HEK293 (cell line): ENCODE measurements around the gene GSG1L.

Experiments
- MEIS1 ChIP-seq: sonication (generic); formaldehyde crosslinking; IDR thresholded peaks from 2 replicates; pipeline ENCODE4 v1.8.1; 2022; ENCODE audit warnings: missing genetic modification reagents, mild to moderate bottlenecking, borderline replicate concordance
- ZNF549 ChIP-seq: fragments of 450-650 bp; IDR thresholded peaks from 2 replicates; pipeline ENCODE4 v1.5.1; 2018; ENCODE audit warnings: missing biosample characterization, missing genetic modification characterization, mild to moderate bottlenecking, inconsistent platforms, moderate library complexity
- ZNF629 ChIP-seq: fragments of 450-650 bp; formaldehyde crosslinking; IDR thresholded peaks from 2 replicates; pipeline ENCODE4 v1.5.1; 2017; ENCODE audit warnings: missing biosample characterization, missing genetic modification characterization
- TF ChIP-seq, protein P1 (sequence below): fragments of 450-650 bp; formaldehyde crosslinking; IDR thresholded peaks from 2 replicates; pipeline ENCODE4 v1.5.1; 2016; ENCODE audit warnings: missing biosample characterization, missing genetic modification characterization
- TF ChIP-seq, protein P2 (sequence below): fragments of 450-650 bp; formaldehyde crosslinking; IDR thresholded peaks from 2 replicates; pipeline ENCODE4 v1.5.1; 2016; ENCODE audit warnings: missing biosample characterization, missing genetic modification characterization

DNA sequence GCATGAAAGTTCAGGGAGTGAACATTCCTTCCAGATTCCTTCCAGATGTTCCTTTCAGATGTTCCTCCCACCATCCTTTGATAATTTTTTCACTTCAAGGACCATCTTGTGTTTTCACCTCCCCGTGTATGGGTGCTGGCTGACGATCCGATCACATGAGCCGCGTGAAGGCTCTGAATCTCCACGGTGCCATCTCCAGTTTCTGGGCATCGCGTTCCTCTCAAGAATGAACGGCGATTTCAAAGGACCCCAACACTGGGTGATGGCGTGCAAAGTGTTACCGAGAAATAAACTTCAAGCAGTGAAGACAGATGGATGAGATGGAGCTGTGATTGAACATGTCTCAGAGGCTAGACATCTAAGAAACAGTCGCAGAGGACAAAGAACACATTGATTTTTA is 245.3 kb downstream of the GSG1L start:
- TF ChIP-seq ZNF549 (tag by site-specific recombination) (no peak), MEIS1 (no peak), ZNF629 (tag by site-specific recombination) (no peak)
- TF ChIP-seq, protein P1, sequence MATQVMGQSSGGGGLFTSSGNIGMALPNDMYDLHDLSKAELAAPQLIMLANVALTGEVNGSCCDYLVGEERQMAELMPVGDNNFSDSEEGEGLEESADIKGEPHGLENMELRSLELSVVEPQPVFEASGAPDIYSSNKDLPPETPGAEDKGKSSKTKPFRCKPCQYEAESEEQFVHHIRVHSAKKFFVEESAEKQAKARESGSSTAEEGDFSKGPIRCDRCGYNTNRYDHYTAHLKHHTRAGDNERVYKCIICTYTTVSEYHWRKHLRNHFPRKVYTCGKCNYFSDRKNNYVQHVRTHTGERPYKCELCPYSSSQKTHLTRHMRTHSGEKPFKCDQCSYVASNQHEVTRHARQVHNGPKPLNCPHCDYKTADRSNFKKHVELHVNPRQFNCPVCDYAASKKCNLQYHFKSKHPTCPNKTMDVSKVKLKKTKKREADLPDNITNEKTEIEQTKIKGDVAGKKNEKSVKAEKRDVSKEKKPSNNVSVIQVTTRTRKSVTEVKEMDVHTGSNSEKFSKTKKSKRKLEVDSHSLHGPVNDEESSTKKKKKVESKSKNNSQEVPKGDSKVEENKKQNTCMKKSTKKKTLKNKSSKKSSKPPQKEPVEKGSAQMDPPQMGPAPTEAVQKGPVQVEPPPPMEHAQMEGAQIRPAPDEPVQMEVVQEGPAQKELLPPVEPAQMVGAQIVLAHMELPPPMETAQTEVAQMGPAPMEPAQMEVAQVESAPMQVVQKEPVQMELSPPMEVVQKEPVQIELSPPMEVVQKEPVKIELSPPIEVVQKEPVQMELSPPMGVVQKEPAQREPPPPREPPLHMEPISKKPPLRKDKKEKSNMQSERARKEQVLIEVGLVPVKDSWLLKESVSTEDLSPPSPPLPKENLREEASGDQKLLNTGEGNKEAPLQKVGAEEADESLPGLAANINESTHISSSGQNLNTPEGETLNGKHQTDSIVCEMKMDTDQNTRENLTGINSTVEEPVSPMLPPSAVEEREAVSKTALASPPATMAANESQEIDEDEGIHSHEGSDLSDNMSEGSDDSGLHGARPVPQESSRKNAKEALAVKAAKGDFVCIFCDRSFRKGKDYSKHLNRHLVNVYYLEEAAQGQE = no peak
- TF ChIP-seq, protein P2, sequence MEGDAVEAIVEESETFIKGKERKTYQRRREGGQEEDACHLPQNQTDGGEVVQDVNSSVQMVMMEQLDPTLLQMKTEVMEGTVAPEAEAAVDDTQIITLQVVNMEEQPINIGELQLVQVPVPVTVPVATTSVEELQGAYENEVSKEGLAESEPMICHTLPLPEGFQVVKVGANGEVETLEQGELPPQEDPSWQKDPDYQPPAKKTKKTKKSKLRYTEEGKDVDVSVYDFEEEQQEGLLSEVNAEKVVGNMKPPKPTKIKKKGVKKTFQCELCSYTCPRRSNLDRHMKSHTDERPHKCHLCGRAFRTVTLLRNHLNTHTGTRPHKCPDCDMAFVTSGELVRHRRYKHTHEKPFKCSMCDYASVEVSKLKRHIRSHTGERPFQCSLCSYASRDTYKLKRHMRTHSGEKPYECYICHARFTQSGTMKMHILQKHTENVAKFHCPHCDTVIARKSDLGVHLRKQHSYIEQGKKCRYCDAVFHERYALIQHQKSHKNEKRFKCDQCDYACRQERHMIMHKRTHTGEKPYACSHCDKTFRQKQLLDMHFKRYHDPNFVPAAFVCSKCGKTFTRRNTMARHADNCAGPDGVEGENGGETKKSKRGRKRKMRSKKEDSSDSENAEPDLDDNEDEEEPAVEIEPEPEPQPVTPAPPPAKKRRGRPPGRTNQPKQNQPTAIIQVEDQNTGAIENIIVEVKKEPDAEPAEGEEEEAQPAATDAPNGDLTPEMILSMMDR (tag by site-specific recombination) = no peak
